IPS-NIHi7 (cell line): Measurements from ENCODE around the gene VSNL1.

Experiments used
- DNase-seq: peaks from one replicate; pipeline ENCODE4 v3.0.0; 2012; ENCODE audit warnings: mixed read lengths; ENCODE audit errors: extremely low spot score

VSNL1 gene

DNA sequence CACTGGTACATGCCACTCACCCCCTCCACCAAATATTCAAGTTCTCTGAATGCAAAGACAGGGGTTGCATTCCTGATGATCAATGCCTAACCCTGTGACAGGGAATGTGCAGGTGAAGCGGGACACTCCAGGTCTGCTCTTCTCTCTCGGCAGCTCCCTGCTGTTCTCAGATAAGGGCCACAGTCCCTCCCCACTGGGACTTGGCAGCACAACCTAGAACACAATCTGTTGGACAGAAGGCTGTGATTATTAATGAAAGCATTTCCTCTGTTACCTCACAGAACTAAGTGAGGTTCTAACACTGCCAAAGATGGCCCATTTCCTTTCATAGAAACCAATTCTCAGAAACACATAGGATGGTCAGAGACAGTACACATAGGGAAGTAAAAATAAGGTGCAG, 42.7 kb downstream of the VSNL1 start:
- DNase-seq = no peak

DNA sequence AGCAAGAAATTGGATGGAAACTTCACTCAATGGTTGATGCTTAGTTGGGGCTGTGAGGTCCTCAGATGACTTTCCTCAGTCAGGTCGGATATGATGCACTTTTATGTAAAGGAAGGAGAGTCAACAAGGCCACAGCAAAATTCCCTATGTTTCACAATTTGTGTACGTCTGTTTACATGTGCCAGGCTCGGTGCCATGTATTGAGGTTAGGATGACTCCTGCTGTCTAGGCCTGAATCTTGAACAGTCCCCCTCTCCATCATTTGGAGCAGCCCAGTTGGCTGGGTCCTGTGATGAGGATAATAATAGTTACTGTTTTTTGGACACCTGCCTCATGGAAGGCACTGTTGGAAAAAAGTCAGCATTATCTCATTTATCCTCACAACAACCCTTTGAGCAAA, 43.1 kb downstream of the VSNL1 start:
- no peak for DNase-seq

DNA sequence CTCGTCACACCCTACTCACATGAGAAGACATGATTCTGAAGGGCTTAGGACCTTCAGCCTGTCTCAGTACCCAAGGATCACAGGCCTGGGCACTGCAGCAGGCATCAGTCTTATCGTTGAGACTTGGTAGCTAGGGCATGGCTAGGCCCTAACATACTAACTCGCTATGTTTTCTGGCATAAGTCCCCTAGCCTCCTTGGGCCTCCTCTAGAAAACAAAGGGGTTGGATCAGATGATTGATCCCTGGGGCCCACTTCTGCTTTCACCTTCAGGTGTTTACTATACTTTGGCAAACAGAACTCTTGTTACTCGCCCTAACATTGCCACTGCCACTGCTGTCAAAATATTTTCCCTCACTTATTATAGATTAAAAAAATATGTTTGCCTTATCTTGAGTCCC, 44.2 kb downstream of the VSNL1 start:
- DNase-seq = no peak

DNA sequence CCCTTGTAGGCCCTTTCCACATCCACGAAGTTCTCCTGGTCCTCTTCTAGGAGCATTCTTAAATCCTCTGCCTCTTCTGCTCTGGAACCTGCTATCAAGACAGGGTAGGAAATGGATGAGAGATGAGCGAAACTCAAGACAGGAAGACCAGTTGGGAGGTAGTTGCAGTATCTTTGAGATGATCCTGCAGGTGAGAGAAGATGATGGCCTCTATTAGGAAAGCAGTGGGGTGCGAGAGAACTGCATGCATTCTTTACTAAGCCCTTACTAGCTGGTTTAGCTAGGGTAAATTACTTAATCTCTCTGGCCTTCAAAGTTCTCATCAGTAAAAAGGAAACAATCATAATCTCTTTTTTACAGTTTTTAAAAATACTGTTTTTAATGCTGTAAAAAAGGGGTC, 47.0 kb downstream of the VSNL1 start:
- no peak for DNase-seq

DNA sequence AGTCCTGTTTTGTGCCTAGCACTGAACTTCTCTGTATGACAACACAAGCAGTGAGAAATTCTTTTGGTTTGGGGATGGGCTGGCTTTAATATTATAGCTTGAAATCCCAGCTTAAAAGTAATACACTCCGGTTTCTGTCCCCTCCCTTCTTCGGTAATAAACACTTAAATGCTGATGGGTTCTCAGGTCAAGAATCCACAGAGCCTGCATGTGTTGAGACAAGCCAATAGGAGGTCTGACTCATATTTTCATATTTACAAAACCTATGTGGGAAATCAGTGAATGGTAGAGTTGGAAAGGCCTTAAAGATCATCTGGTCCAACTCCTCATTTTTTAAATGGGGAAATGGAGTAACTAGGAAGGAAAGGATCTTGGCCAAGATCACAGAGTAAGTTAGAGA, 47.5 kb downstream of the VSNL1 start:
- DNase-seq = no peak

DNA sequence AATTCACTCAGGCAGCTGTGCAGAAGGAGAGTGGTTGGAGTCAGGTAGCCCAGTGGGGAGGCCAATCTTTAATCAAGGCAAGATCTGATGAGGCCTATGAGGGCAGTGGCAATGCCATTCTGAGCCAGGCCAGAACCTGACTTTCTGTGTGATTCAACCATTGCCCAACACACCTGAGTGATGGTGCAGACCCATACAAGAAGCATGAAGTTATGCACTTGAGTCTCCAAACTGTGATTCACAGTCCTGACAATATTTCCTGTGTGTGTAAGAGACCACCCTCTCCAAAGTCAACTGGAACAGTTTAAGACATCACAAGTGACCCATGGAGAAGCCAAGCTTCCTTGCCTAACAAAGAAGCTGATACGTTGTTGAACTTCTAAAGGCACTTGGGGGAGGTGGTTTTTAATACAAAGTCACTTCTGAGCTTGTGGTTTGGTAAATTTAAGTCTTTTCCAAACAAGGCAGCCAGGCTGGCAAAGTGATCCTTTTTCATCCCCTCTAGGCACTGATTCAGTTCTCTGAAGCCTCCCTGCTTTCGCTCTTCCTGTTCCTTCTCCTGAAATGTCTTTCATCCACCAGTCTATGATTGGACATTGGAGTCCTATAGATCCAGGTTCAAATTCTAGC, 49.0 kb downstream of the VSNL1 start:
- no peak for DNase-seq

DNA sequence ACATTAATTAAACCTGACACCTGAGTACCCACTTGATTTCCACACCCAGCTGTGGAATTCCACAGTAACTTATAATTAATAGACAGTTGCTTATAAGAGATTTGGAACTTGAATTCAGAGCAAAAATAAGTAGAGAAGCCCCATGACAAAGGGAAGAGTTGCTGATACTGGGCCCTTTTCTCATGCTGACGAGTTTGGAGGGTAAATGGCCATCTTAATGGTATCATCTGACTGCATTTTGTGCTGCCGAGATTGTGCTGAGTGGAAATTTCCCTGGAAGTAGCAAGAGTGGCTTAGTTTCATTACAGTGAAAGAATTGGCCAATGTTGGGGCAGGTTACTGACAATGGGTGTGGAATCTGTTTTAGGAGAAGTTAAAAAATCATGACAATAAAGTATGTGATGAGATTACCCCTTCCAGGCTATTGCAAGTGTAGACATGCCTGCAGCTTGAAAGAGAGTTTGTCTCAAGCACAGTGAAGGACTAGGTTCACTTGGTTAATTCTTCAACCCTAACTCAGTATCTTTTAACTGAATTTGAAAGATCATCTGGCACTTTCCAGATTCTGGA, 49.9 kb downstream of the VSNL1 start:
- DNase-seq = no peak

DNA sequence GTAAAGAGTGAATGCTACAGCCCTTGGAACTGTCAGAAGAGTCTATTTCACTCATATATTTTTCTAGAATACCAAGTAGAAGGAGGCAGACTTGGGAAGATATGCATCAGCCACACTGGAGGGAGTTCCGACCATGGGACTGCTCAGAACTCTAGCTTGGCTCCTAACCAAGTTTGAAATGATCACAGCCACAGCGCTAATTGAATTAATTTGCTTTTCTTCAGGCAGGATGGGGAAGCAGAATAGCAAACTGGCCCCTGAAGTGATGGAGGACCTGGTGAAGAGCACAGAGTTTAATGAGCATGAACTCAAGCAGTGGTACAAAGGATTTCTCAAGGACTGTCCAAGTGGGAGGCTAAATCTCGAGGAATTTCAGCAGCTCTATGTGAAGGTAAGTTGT, 51.4 kb downstream of the VSNL1 start:
- no peak for DNase-seq

DNA sequence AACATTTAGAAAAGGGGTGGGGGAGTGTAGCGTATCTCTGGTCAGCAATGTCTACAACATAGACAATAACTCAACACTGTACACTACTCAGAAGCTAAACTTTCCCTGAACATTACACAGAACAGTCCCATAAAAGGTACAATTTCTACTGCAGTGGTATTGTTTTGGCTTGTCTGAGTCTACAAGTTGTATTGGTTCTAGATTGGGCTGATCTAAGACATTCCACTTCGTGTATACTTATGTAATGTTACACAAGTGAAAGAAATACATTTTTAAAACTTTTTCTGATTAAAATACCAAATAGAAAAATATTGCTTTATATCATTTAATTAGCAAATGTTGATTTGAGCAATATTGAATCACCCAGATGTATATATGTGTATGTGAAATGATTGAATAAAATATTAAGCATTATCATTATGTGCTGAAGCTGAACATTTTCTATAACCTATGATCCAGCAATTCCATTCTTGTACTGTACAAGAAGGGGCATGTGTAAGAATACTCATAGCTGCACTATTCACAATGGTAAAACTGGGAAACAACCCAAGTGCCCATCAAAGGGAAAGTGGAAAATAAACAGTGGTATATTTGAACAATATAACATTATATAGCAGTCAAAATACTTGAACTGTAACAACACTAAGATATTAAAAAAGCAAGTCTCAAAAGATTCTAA, 52.4 kb downstream of the VSNL1 start:
- no peak for DNase-seq

DNA sequence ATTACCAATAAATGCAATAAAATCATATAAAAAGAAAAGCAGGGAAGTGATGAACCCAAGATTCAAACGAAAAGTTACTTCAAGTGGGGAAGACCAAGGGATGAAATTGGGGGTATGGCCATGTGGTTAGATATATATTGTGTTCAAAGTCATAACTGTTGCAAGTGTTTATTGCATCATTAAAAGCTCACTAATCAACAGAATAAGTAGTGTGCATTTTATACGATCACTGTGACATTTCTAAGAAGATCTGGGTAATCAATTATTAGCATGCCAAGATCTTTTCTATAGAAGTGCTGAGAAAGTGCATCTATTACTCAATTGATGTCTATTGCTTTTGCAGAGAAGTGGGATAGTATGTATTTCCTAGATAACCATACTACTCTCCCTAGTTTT, 52.9 kb downstream of the VSNL1 start:
- DNase-seq = no peak

DNA sequence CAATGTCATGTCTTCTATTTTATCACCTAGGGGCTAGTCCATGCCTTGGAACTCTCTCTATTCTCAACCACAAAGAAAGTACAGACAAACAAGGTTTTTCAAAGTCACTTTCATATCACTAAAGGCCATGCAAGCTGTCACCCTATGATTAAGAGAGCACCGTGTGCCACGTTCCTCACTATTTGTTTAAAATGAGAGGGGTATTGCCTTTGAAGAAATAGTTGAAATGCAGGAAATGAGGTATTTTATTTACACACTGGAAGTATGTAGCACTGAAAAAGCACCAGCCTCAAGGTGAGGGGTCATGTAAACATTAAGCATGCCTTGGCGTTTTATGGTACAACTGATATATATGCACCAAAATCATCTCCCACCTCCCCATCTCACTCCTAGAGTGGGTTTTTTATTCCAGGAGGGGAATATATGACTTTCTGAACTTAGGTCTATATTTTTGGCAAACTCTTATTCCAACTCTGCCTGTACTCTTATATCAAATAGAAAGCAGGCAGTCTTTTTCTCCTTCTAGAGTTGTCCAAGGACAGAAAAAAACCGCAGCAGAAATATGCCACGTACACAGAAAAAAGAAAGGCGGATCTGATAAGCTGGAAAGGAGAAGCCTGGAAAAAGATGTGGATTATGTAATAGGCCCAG, 53.5 kb downstream of the VSNL1 start:
- no peak for DNase-seq

DNA sequence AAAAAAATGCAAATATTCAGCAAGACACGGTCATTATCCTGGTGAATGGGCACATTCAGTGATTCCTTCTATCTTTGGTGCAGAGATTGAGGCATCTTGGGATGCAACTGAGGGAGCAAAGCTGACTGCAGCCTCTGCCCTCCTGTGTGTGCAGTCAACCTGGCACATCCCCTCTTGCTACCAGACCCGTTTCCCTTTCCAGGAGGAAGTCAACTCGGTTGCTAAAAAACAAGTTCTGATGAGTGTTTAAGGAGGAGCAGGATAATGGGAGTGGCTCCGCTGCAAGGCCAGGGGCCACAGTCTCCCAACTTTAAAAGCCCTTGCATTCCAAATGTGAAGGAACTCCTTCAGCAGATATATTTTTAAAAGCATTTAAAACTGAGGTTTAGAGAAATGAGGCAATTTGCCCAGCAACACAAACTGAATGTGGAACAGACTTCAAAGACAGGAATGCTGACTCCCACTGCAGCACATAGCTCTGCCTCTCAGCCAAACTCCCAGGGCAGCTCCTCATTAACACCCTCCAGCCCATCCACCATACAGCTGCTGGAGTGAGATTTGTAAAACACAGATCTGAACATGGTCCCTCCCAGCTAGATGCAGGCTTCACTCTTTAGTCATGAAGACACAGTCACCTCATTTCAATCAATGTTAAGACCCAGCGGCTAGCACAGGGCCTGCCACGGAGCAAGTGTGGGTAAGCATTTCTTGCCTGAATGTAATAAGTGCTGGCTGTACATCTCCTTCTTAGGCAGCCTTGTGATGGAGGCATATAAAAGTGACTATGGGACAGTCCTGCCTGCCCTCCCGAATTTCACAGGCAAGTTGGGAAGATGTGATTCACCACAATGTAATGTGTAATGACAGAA, 54.3 kb downstream of the VSNL1 start:
- no peak for DNase-seq

DNA sequence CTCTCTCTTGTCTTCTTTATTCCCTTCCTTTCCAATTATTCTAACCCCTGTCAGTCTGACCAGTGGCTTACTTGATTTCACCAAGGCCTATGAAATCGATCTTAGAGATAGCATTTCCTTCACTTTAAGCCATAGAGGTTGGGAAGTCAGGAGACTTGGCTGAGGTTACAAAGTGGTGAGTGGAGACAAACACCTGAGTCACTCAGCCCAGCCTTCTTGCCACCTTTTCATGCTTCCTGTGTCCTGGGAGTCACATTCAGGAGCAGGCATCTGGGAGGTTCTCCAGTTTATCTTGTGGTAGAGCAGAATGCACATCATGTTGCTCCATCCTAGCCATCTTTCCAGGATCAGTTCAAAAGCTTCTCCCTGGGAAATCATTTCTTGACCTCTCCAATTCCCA, 59.1 kb downstream of the VSNL1 start:
- no peak for DNase-seq

DNA sequence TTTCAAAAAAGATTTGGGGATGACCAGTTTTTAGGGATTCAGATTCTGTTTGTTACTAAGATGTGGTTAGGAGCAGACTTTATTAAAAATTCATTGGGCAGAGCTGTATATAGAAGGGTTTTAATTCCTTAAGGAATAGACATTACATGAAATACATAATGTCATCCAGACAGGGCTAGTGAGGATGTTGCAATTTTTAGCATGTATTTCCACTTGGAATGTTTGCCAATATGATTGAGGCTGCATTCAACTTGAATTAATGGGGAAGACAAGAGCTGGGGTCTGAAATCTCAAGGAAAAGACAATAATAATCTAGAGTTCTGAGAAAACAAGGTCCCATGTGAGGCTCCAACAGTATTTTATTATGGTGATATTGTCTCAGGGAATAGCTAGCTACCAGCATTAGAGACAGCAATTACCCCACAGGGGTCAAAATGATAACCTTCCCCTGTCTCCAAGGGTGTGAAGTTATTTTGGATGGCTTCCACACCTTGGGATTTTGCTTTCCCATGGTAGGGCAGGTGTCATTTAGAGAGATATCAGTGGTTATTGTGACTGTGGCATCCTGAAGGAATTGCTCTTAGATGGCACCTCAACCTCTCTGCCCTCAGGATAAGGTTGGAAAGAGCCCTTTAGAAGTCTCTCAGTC, 60.2 kb downstream of the VSNL1 start:
- no peak for DNase-seq

DNA sequence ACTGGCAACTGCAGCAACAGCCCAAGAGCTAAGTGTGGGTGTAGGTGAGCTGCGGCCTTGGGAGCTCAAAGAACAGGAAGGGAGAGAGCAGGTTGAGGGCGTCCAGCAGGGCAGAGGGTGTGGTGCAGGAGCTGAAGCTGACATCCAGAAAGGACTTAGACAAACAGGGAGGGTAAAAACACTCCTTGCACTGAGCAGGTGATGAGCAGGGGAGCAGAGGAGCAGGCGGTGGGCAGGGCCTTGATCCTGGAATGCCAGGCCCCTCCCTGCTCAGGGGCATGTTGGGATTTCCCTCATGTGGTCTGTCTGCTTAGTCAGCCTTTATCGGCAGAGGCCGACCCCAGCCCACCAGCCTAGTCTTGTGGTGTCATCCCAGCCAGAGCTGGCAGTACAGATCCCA, 63.6 kb downstream of the VSNL1 start:
- DNase-seq = peak; percentile 40

DNA sequence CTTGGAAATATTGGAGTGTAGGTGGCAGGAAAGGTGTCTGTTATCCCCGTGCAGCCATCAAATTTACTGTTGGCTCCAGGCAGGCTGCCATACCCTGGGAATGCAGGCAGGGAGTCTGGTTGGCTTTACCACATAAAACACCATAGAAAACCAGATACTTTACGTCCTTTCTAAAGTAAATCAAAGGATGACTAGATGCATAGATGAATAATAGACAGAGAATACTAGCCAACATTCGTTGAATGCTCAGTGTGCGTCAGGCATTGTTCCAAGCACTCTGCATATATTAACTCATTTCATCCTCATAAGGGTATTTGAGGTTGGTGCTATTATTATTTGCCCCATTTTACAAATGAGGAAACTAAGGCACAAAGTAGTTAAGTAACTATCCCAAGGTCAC, 65.2 kb downstream of the VSNL1 start:
- DNase-seq = no peak

DNA sequence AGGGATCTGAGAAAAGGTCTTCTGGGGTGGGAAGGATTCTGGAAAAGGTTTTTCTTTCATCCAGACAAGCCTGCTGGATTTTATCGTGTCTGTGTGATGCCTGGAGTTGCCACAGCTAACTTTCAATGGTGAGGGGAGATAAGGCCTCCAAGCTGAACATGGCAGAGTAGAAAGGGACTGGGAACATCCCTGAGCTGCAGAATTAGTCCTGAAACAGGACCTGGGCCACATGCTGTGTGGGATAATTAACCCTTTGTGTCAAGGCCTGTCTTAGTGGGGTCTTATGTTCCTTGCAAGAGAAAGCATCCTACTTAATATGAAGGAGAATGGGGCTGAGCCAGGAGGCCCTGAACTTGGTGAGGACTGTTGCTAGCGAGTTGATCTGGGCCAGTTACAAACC, 66.4 kb downstream of the VSNL1 start:
- no peak for DNase-seq

DNA sequence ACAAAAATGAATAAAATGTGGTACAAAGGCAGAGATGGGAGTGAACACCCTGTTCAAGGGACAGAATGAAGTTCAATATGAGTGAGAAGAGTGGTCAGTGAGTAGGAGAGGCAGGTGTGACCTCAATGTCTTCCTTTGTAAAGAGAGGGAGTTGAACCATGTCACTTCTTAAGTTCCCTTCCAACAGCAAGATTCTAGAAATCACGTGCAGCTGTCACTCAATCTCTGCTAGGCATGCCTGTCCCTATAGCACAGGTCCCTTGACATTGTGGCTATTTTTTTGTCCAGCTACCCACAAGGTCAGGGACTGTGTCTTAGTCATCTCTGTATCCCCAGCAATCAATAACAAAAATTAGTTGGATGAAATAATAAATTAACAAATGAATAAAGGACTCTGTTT, 66.9 kb downstream of the VSNL1 start:
- no peak for DNase-seq

DNA sequence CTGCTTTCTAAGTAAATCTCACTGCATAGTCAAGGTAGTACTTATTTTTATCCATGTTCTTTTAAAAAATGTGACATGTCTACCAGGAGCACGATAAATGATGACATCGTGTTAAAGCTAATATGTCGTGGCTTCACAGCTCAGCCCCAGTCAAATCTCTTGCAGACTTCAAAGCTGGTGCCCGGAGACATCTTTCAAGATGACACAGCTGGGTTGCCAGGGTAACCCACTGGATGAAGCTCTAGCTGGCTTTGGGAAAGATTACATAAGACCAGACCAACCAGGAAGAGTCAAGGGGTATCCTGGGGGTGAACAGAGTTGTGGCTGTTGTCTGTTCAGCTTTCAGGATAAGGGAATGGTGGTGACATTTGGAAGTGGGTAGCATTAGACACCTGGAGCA, 67.8 kb downstream of the VSNL1 start:
- no peak for DNase-seq

DNA sequence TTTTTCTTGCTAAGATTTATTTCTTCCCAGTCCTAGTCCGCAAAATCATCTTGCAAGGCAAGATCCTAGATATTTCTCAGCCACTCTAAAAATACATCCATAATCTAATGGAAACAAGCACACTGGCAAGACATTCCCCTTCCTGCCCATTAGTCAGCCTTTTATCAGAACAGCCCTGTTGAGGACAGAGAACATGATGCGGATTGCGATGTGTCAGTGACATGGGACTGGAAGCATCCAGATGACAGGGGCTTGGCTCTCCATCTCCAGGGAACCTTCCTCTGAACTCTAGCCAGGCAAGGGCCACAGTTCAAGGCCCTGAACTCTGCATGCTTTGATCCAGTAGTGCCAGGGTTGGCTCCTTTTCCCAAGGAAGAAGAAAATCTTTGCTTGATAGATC, 70.0 kb downstream of the VSNL1 start:
- no peak for DNase-seq

DNA sequence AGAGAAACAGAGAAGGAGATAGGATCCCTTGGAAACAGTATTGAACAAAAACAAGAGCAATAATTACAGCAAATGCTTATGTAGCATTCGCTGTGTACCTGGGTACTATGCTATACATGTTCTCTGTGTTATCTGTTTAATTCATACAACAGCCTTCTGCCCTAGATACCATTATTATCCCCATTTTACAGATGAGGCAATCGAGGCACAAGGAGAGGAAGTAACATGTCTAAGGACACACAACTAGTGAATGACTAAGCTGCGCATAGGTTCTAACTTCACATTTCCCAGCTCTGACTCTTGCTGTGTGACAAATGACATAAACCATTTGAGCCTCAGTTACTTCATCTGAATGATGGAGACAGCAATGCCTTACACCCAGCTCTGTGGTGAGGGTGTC, 70.5 kb downstream of the VSNL1 start:
- DNase-seq = no peak
